COLO668 (cell line): ENCODE measurements around the gene HADHA.
"Not testable (repeated sequence)": the region's sequence is repeated elsewhere in the genome, so short reads cannot be mapped to it uniquely, and the experiment has no call there.

Experiments used
- DNase-seq: peaks from one replicate; lab custom pipeline; 2025; ENCODE audit not compliant: unreplicated experiment; lab: John Stamatoyannopoulos, UW

The HADHA gene

DNA sequence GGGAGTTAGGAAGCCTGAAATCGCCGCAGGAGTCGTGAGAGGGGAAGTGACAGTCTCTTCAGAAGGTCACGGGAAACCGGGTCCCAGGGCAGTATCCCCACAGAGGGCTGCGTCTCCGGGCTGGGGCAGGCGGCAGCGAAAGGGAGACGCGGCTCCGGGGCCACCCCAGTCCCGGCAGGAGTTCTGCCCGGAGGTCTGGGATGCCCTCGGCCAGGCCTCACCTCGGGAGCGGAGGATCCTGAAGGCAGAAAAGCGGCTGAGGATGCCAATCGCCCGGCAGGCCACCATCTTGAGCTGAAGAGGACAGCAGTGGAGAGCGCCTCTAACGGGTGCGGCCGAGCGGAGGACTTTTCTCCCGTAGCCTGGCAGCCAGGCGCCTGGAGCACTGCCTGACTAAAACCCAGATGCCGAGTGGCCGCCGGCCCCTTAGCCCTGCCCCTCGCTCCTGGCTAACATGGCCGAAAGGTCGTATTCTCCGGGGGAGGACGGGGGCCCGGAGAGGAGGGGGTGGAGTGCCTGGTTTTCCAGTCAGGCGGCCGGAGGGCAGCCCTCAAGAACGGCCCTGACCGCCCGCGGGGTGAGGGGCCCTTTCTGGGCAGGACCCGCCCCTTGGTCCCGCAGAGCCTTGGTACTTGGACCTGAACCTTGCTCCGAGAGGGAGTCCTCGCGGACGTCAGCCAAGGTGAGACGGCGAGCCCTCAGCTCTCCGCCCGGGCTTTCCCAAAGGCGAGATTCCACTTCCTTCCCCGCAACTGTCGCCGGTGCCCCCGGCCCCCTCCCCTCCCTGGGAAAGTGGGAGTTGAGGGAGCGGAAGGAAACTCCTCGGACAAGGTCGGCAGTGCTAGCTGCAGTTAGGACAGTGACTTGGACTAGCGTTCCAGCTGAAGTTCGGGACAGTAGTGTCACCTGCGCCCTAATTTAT, at the start of gene HADHA, which contains the start of gene HADHB:
TSS of gene HADHA (minus strand) at position 324 of the 922 bp plus-strand sequence. CDS start at position 288, 36 bp downstream.
TSS of gene HADHB (plus strand) at position 631 of the 922 bp plus-strand sequence. CDS start 9,316 bp downstream, outside the sequence.
- peak; percentile 95 for DNase-seq

DNA sequence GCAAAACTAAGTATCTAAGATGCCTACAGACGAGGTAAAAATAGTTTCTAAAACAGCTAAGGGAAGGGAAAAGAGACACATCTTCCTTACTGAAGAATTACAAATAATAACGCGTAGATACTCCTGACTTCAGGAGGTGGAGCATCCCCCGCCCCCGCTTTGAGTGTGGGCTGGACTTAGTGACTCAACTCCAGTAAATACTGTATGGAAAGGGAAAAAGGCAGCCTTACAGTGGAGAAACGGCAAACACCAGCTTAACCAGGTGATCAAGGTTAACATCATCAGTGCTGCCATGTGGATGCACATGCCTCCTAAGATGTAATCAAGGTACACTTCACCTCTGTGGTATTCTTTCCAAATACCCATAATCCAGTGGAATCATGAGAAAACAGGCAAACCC, 48.2 kb upstream of the HADHA start:
- no peak for DNase-seq

- no peak for DNase-seq
These were observed 45.6 kb upstream of the HADHA start for GRCh38 chr2:26290001-26290400.

GRCh38 chr2:26285931-26286330, 41.5 kb upstream of the HADHA start:
- no peak for DNase-seq

GRCh38 chr2:26284132-26284531, 39.7 kb upstream of the HADHA start:
- no peak for DNase-seq

GRCh38 chr2:26283606-26284005, 39.2 kb upstream of the HADHA start:
- no peak for DNase-seq

- DNase-seq = no peak
These were observed 36.8 kb upstream of the HADHA start for GRCh38 chr2:26281226-26281625.

GRCh38 chr2:26279886-26280285, 35.5 kb upstream of the HADHA start:
- DNase-seq = no peak

GRCh38 chr2:26276484-26277227, 32.2 kb upstream of the HADHA start:
- no peak for DNase-seq

GRCh38 chr2:26274058-26274613, 29.7 kb upstream of the HADHA start:
- no peak for DNase-seq

GRCh38 chr2:26273501-26273900, 29.1 kb upstream of the HADHA start:
- DNase-seq = no peak

- no peak for DNase-seq
These were observed 25.9 kb upstream of the HADHA start for GRCh38 chr2:26270373-26270772.

GRCh38 chr2:26269571-26270158, 25.2 kb upstream of the HADHA start:
- DNase-seq = no peak

GRCh38 chr2:26268670-26269385, 24.4 kb upstream of the HADHA start:
- not testable (repeated sequence) for DNase-seq

- DNase-seq = no peak
These were observed 23.8 kb upstream of the HADHA start for GRCh38 chr2:26268213-26268612.

DNA sequence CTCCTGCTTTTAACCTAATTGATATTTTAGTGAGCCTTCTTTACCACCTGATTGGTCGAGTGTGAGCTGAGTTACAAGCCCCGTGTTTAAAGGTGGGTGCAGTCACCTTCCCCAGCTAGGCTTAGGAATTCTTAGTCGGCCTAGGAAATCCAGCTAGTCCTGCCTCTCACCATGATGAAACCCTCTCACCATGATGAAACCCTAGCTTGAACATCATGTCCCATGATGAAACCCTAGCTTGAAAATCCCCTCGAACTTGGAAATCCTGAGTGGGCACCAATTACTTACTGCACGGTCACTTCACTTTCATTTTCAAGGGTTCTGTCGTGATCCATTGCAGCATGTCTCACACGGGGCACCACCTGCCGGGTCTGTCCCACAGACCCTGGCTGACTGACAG, 14.4 kb upstream of the HADHA start:
- DNase-seq = not testable (repeated sequence)

GRCh38 chr2:26255759-26256384, 11.4 kb upstream of the HADHA start:
- DNase-seq = no peak

DNA sequence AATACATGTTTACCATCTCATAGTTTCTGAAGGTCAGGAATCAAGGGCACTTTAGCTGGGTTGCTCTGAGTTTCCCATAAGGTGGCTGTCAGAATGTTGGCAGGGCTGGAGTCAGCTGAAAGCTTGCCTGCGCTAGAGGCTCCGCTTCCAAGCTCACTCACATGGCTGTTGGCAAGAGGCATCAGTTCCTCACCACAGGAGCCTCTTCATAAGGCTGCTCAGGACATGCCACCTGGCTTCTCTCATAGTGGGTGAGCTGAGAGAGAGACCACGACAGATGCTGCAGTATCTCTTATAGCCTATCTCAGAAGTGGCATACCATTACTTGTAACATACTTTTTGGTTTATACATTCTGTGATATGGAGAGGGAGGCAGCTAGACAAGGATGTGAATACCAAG, 7.5 kb upstream of the HADHA start:
- DNase-seq = no peak

- DNase-seq = no peak
These were observed 5.2 kb upstream of the HADHA start for GRCh38 chr2:26249625-26250024.

DNA sequence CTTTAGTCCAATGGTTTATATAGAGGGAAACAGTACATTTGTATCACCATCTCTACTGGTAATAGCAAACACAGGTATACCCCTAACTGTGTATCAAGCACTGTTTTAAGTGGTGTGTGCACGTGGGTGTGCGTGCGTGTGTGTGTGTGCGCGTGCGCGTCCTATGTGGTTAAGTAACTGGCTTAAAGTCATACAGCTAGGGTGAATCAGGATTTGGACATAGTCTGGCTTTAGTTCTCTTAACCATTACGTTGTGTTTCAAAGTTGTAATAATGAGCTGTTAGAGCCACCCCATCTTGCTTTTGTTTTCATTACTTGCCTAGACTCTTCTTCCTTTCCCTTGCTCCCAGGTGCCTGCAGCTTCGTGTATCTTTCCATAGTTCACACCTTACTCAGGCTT, 2.4 kb upstream of the HADHA start:
- peak; percentile 9 for DNase-seq
